CD4-positive, alpha-beta T cell treated with Interleukin-15 for 1 hour (primary cell): ENCODE data around the gene NCKAP5.
"Not testable (repeated sequence)": the region's sequence is repeated elsewhere in the genome, so short reads cannot be mapped to it uniquely, and the experiment has no call there.

Experiments
- DNase-seq: peaks from one replicate; pipeline ENCODE4 v3.0.0-alpha.2; 2020

Gene NCKAP5

GRCh38 chr2:132824716-132825115, 743.5 kb downstream of the NCKAP5 start:
- DNase-seq = no peak

DNA sequence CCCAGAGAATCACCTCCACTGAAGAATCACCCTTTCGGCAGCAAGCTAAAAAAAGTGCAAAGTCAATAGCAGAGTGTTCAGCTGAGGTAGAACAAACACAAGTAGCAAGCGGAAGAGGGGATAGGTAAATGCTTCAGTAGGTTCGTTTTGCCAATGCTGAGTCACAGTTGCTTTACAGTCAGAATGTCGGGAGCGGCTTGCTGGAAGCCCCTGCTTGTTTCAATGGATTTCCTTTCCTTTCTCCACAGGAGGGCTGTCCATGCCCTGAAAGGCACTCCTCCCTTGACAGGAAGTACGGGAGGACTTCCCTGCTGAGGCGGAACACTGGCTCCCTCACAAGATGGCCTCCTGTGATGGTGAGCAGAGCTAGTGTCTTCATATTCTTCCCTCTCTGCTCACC, 752.0 kb downstream of the NCKAP5 start:
- DNase-seq = no peak

DNA sequence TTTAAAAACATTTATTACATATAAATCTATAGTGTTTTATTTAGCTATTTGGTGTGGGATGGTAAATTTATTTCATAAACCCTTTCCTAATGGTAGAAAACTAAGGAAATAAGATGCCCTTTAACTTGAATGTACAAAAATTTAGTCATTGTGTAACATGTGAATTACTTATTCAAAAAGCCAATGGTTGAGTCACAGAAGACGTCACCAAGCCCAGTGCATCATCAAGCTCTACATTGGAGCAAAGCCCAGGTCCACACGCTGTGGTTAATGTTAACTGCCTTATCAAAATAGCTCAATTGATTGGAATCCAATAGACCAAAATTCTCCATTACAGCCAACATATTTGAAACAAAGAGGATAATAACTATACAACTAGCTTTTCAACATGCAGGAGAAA, 752.7 kb downstream of the NCKAP5 start:
- DNase-seq = no peak

DNA sequence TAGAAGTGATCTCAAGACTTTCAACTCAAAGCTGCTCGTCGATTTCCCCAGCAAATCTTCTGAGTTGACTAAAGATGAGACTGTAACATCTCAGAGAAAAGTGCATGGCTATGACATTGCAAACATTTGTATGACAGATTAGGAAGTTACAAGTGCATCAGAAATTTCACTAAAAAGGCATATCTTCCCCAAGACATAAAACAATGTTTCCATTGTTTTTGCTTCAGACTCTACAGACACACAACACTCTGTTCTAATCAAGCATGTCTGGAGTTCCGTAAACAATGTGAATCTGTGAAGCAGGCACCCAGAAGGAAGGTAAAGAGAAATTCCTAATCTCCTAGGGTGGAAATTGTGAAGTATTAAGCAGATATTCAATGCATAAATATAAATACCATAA, 753.6 kb downstream of the NCKAP5 start:
- no peak for DNase-seq

- no peak for DNase-seq
Observed at GRCh38 chr2:132813422-132813821, 754.8 kb downstream of the NCKAP5 start.

DNA sequence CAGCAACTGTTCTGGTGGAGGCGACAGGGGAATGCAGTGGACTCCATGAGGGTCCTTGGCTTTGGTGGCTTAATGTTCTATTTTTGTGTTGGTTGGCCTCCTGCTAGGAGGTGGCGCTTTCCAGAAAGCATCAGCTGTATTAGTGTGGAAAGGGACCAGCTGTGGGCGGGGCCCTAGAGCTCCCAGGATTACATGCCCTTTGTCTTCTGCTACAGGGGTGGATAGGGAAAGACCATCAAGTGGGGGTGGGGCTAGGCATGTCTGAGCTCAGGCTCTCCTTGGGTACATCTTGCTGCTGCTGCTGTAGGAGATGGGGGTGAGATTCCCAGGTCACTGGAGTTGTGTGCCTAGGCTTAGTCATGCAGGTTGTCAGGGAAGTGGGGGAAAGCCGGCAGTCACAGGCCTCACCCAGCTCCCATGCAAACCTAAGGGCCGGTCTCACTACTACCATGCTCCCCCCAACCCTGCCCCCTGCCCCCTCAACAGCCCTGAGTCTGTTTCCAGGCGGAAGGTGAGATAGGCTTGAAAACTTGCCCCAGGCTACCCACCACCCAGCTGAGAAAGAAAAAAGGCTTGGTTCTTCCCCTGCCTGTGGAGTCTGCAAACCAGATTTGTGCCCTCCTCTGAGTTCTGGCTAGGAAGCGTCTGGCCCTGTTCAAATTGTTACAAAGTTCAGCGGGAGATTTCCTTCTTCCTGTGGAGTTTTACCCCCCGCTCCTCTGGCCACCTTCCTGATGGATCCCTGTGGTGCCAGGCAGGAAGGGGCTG, 756.9 kb downstream of the NCKAP5 start:
- DNase-seq = no peak

GRCh38 chr2:132809962-132810361, 758.3 kb downstream of the NCKAP5 start:
- DNase-seq = not testable (repeated sequence)

DNA sequence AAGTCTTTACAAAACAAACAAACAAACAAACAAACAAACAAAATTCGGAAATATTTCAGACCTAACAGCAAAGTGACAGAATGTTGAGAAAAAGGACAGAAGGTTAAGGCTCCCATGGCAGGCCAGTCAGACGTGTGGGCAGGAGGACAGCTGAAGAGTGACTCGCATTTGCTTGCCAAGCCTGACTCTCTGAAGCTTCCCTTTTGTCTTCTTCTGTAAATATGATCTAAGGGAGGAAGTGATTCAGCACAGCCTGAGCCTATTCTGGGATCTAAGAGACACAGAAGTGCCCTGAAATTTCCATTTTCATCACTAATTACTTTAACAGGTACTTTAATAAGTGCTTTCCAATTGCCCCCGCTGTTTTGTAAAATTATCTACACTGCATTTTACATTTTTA, 764.2 kb downstream of the NCKAP5 start:
- no peak for DNase-seq

DNA sequence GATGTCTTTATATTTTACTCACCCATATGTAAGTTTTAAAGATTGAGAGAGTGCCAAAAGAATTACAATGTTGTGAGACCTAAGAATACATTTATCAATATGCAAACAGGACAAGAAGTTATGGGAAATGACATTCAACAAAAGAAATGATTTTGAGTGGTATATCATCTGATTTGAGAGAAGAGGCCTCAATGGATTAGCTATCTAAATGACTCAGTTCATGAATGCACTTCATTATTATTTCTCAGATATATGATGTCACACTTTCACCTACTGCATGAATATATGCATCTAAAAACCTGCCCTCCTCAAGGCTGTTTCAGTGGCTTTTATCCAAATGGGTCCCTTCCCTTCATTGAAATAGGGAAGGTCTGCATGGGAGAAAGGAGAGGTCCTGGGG, 769.9 kb downstream of the NCKAP5 start:
- DNase-seq = no peak

DNA sequence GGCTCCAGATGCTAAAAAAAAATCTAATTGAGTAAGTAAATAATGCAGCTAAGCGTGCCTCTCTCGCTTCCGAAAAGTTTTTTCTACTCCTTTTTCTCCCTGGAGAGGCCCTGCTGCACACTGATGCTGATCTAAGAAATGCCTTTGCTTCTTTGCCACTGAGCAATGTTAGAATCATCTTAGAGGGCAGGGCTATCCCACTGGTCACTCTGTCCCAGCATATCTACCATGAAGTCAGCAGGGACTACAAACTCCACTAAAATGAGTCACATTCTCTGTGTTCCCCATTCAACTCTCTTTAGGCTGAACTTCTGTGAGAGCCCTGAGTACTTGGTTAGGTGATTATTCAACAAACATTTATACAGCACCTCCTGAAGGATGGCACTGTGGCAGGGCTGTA, 770.7 kb downstream of the NCKAP5 start:
- no peak for DNase-seq

GRCh38 chr2:132797071-132797470, 771.2 kb downstream of the NCKAP5 start:
- DNase-seq = no peak

GRCh38 chr2:132795220-132795619, 773.0 kb downstream of the NCKAP5 start:
- DNase-seq = no peak

GRCh38 chr2:132793532-132793931, 774.7 kb downstream of the NCKAP5 start:
- no peak for DNase-seq

DNA sequence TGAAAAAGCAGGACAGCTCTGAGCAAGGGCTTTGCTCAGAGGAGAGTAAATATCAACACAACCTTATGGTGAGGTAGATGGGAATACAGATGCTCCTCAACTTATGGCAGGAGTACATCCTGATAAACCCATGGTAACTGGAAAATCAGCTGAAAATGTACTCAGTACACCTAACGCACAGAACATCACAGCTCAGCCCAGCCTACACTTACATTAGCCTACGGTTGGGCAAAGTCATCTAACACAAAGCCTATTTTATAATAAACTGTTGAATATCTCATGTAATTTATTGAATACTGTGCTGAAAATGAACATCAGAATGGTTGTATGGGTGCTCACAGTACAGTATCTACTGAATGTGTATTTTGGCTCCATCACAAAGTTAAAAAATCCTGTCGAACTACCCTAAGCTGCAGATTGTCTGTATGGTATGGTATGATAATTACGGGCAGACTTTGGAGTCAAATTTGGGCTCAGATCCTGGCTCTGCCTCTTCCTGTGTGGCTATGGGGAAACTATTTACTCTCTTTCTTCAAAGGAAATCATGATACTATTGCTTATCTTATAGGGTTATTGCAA, 778.0 kb downstream of the NCKAP5 start:
- no peak for DNase-seq

DNA sequence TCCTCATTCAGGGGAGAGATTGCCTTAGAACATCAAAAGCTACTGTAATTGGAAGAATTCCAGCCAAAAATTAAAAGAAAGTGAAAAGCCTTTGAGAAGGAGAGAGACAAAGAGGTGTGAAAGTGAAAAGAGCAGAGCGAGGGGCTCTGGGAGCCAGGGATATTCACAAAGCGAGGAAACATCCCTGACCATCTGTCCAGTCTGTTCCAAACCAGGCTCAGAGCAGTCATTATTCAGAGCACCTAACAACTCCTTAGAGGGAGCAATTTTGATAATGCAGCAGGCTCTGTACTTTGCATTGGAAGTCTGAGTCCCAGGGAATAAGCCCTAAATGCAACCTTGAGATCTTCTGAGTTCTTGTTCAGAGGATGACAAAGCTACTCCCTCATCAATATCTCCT, 779.2 kb downstream of the NCKAP5 start:
- DNase-seq = no peak

GRCh38 chr2:132788310-132788838, 779.9 kb downstream of the NCKAP5 start:
- DNase-seq = no peak

DNA sequence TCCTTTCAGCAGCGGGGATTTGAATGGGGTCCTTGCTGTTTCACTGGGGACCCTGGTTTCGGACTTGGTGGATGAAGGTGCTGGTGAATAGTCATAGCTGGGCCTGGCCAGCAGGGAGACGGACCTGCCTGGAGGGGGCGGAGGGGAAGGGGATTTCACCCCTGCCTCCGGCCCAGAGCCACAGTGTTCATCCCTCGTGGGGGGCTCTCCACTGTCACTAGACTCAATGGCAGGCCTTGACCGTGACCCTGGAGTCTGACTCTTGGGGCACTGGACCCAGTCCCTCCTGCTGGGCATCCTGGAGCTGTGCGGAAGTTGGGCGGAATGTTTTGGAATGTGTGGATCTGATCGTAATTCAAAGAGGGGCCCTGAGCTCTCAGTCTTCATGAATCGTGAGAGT, 784.4 kb downstream of the NCKAP5 start:
- DNase-seq = no peak

DNA sequence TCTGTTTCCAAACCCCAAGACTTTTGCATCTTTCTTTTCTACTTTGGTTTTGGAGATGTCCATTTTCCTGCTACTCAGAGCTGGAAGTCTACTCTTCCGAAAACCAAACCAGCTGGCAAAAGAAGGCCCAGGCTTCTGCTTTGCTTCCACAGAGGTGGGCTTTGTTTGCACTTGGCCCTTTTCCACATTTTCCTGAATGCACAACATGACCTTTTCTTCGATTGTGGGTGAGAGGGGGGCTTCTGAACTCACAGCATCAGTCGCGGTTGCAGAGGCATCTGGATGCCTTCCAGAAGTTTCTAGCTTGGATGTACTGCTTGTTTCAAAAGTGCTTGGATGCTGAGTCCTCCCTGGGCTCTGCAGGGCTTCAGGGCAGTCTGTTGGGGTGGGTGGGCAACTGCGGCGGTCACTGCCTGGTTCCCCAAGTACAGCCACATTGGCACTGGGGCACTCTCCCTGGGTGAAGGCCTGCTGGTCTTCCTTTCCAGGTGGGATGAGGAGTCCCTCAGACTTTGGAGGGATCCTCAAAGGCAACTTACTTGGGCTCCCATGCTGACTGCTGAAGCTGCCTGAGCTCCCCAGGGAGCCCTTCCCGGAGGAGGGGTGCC, 786.0 kb downstream of the NCKAP5 start:
- no peak for DNase-seq

DNA sequence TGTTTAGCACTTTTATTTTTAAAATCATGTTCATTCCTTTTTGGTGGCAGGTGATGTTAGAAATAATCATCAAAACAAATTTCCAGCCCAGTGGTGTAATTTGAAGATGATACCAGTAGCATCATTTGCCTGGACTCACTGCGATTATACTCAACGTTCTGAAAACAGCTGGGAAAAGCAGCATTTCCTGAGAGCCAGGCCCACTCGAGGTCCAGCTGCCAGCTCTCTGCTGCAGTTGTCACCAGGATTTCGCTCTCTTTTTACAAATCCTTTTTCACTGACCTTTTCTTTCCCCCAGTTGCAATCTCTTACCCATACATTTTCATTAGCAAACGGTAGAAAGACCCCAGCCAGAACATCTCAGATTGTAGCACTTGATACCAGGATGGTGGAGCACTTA, 787.6 kb downstream of the NCKAP5 start:
- no peak for DNase-seq

DNA sequence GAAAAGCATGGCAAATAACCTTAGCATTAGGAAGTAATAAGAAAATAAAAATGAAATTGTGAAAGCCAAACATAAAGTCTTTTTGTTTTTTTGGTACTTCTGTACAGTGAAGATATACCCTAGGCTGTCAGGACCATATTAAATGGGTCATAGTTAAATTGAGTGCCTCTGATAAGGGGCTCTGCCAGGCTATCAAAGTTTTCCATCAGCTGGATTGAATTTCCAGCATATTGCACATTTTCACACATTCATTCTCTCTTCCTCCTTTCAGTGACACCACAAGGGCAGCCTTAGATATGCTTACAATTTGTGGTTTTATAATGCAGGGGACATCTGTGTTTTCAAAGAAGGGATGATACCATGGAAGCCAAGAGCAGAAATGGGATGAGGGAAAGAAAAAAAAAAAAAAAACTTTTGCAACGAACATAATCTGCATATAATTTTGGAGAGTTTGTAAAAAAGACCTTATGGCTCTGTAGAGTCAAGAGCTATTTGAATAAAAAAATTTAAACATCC, 789.0 kb downstream of the NCKAP5 start:
- no peak for DNase-seq

GRCh38 chr2:132776287-132776686, 792.0 kb downstream of the NCKAP5 start:
- no peak for DNase-seq

GRCh38 chr2:132774189-132774588, 794.1 kb downstream of the NCKAP5 start:
- DNase-seq = no peak

GRCh38 chr2:132773331-132773730, 794.9 kb downstream of the NCKAP5 start:
- DNase-seq = no peak

- DNase-seq = no peak
Observed at GRCh38 chr2:132772340-132772739, 795.9 kb downstream of the NCKAP5 start.
